NCI-H187 treated with DMSO at 0.1 percent for 48 hours (cell line): ENCODE results near the gene GM2A.
"Not testable (repeated sequence)": the region's sequence is repeated elsewhere in the genome, so short reads cannot be mapped to it uniquely, and the experiment has no call there.

Experiments used
- DNase-seq: peaks from one replicate; lab custom pipeline; 2025; lab: John Stamatoyannopoulos, UW

Gene GM2A

DNA sequence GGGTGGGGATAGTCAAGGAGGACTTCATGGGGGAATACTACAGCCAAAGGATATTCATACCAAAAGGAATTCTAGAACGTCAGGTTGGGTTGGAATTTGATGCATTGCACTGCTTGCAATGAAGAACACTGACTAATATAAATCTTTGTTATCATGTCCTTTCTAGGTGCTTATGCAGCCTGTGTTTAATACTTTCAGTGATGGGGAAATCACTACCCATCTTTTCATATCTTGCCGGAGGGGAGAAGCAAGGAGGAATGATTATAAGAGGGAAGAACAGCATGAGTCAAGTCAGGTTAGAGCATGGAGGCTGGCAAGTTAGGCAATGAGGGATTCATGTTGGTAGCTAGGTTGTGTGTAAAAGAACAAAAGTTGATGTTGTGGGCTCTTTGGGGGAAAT, 24.0 kb upstream of the GM2A start:
- DNase-seq: no peak

DNA sequence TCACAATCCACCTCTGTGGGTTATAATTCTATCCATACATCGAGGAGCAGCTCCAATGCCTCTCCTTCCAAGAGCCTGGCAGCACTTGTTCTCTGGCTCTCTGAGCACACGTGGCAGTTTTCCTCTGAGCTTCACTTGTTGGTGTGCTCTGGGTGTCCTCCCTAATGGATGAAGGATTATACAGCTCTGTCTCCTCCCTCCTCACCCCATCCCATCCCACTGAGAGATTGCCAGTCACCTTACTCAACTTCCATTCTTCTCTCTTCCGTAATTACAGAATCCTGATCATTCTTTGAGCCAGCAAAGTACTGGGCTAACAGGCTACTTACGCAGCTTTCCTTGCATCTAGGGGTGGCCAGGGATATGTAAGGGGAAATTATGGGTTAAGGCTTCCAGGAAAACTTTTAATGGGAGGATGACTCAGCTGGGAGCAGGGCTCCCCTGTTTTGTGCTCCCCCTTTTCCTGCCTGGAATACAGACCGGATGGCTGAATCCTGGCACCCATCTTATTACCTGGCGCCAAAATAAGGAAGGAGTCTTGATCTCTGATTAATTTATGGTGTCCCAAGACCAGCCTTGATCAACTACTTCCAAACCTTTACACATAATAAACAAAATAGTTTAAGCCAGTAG, 22.8 kb upstream of the GM2A start:
- DNase-seq: no peak

DNA sequence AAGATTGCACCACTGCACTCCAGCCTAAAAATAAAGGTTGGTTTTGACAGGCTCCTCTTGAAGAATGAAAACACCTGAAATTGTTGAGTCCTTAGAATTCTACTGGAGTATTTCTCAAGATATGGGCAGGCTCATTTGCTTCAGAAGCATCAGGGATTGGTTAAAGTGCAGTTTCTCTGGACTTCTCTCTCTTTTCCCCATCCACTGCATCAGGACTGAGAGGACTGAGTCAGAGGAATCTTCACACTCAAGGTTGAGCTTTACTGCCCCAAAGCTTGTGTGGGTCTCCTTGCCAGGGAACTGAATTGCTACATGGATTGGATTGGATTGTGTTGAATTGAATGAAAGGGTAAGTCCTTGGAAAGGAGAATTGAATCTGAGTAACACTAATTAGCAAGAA, 21.6 kb upstream of the GM2A start:
- DNase-seq: no peak

DNA sequence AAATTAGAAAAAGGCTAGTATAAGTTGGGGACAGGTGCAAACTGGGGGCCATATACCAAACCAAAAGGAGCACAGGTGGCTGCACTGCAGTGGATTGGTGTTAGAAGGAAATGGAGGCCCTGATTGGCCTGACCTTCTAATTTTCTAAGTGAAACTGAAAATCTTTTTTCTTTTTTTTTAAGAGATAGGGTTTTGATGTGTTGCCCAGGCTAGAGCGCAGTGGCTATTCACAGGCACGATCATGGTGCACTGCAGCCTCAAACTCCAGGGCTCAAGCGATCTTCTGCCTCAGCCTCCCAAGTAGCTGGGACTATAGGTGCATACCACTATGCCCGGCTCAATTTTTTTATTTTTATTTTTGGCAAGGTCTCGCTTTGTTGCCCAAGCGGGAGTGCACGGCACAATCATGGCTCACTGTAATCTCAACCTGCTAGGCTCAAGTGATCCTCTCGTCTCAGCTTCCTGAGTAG, 19.3 kb upstream of the GM2A start:
- DNase-seq: no peak

DNA sequence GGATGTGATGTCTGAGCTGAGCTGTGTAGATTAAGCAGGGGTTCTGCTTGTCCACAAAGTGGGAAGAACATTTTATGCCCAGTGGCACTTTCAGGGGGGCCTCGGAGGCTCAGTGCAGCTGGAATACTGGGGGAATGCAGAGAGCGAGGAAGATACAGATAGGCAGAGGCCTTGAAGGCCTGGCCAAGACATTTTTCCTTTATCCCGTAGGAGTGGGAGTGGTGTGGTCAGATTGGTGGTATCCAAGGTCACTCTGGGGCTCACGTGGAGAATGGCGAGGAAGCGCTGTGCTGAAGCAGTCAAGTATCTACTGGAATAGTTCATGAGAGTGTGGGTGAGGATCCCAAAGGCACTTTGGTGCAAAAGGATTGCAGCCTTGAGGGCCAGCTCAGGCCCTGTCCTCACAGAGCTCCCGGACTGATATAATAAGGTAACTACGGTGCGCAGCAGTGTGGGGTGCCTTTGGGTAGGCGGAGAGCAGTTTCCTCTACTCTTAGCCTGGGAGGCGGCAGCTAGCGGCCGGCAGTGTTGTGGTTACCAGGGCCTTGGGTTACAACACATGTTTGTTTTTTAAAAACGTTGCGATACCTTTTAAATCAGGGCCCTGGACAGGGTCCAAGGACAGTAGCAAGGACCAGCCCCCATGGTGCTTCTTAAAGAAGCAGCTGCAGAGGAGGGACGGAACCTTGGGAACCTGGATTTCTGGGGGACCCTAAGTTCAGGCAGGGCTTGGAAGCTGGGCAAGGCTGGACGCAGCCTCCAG, 18.3 kb upstream of the GM2A start:
- no peak for DNase-seq

GRCh38 chr5:151235239-151235571, 17.8 kb upstream of the GM2A start:
- DNase-seq: not testable (repeated sequence)

- DNase-seq: no peak
Observed at GRCh38 chr5:151236888-151237287, 16.1 kb upstream of the GM2A start.

- no peak for DNase-seq
Observed at GRCh38 chr5:151237685-151238084, 15.3 kb upstream of the GM2A start.

GRCh38 chr5:151238303-151238741, 14.7 kb upstream of the GM2A start:
- DNase-seq: no peak

- peak; percentile 7 for DNase-seq
Observed at GRCh38 chr5:151239237-151239861, 13.6 kb upstream of the GM2A start.

DNA sequence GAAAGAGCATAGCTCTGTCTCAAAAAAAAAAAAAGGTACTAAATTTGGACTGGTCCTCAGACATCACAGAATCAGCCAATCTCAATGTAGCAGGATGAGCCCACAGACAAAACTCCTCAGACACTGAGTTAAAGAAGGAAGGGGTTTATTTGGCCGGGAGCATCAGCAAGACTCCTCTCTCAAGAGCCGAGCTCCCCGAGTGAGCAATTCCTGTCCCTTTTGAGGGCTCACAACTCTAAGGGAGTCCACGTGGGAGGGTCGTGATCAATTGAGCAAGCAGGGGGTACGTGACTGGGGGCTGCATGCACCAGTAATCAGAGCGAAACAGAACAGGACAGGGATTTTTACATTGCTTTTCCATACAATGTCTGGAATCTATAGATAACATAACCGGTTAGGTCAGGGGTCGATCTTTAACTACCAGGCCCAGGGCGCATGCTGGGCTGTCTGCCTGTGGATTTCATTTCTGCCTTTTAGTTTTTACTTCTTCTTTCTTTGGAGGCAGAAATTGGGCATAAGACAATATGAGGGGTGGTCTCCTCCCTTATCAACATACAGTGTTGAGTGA, 12.6 kb upstream of the GM2A start:
- not testable (repeated sequence) for DNase-seq

- DNase-seq: peak; percentile 83
Observed at GRCh38 chr5:151240924-151241635, 11.9 kb upstream of the GM2A start.

DNA sequence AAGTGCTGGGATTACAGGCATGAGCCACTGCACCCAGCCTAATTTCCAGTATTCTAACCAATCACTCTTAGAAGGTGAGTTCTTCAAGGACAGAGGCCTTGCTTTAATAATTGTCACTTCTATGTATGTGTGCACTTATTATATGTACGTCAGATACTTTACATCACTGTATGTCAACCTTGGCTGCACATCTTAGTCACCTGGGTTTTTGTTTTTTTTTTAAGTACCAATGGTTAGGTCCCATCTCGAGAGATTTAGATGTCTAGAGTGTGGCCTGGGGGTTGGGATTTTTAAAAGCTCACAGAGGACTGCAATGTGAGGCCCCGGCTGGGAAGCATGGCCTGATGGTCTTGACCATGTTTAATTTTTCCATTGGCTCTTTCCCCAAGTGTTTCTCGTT, 9.9 kb upstream of the GM2A start:
- no peak for DNase-seq

DNA sequence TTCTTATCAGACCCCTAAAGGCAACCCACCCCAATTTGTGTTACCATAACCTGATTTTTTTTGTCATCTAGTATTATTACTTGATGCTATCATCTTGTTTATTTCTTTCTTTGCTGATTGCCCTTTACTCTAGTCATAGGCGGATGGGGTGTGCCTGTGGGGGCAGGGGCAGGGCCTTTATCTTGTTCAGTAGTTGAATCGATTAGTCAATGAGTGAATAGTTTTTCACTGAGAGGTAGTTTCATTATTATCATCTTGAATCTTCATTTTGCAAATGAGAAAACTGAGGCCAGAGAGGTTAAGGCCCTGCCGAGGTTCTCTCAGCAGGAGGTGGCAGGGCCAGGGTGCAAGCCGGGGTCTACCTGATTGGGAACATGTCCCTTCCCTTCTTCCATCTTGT, 9.4 kb upstream of the GM2A start:
- DNase-seq: no peak

DNA sequence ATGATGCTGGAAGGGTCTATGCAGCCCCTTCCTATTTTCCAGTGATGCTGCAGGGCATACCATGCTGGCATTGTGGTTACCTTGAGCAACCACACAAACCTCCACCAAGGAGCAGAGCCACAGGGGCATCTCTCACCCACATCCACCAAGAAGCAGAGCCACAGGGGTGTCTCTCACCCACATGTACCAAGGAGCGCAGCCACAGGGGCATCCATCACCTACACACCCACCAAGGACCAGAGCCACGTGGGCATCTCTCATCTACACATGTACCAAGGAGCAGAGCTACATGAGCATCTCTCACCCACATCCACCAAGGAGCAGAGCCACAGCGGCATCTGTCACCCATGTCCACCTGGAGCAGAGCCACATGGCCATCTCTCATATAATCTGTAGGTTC, 8.8 kb upstream of the GM2A start:
- no peak for DNase-seq

- DNase-seq: no peak
Observed at GRCh38 chr5:151245680-151246219, 7.2 kb upstream of the GM2A start.

DNA sequence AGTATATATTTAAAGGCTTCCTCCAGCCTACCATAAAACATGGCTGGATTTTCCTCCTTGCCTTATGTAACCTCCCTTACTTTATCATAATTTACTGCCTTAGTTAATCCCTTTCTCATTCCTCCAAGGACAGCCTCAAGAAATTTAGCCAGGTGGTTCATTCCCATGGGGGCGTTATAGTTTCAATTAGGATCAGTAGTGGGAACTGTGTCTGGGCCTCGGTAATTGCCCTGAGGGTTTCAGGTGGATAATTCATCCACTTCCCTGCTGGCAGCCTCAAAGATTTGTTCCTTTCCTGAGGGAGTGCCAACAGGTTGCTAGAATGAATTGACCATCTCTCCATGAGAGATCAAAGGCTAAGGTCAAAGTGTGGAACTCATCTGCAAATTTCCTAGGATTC, 4.3 kb upstream of the GM2A start:
- DNase-seq: no peak

DNA sequence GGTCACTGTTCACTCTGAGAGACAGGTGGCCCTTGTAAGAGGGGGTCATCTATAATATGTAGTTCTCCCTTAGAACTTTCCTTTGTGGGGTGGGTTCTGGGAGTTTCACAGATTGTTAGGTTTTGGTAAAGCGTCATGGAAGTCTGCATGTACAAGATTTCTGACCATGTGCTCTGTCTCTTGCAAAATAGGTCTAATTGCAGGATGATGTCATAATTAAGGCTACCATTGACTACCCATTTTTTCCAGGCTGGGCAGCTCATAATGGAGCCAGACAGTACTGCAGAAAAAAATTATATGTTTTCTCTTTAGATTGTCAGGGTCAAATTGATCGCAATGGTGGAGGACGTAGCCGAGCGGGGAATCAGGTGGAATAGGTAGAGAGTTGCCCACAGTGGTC, 3.7 kb upstream of the GM2A start:
- DNase-seq: no peak

GRCh38 chr5:151250346-151251000, 2.5 kb upstream of the GM2A start:
- no peak for DNase-seq

GRCh38 chr5:151251001-151251551, 1.9 kb upstream of the GM2A start:
- no peak for DNase-seq

DNA sequence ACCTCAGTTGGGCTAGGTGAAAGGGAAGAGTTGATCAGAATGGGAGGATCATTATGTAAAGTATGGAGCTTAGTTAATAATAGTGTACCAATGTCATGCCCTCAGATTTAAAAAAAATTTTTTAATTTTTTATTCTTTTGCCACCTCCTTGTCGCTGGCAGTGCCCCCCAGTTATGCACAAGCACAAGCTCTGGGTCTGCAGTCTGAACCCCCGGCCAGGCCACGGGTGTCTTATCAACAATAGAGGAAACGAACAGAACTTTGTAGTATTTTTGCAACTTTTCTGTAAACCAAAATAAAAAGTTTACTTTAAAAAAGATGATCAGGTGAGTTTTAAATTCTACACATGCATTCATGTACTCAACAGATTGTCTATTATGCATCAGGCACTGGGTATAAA, 1.4 kb upstream of the GM2A start:
- no peak for DNase-seq
